GM19240 (cell line): ENCODE measurements around the gene ABCC1.
A peak's percentile ranks its signal among the peaks of the same experiment; 100 is the strongest.
"Not testable (repeated sequence)": the region's sequence is repeated elsewhere in the genome, so short reads cannot be mapped to it uniquely, and the experiment has no call there.

ENCODE experiments used
- DNase-seq: peaks from one replicate; pipeline ENCODE4 v3.0.0; 2011; ENCODE audit warnings: low spot score; ENCODE audit not compliant: insufficient read length

ABCC1 gene

GRCh38 chr16:15949210-15950160 is at the start of gene ABCC1:
TSS of gene ABCC1 (plus strand) at chr16:15949616. CDS start at chr16:15949752, 136 bp downstream.
- DNase-seq: peak; percentile 71

- DNase-seq: no peak
These were observed 49.1 kb upstream of the ABCC1 start for GRCh38 chr16:15900357-15900756.

GRCh38 chr16:15900901-15901500 is 48.4 kb upstream of the ABCC1 start:
- no peak for DNase-seq

- DNase-seq: no peak
These were observed 45.5 kb upstream of the ABCC1 start for GRCh38 chr16:15903960-15904359.

- no peak for DNase-seq
These were observed 43.0 kb upstream of the ABCC1 start for GRCh38 chr16:15906439-15906838.

- DNase-seq: peak; percentile 80
These were observed 41.4 kb upstream of the ABCC1 start for GRCh38 chr16:15907863-15908478.

GRCh38 chr16:15911198-15911597 is 38.2 kb upstream of the ABCC1 start:
- no peak for DNase-seq

GRCh38 chr16:15913046-15913698 is 36.2 kb upstream of the ABCC1 start:
- DNase-seq: no peak

GRCh38 chr16:15915555-15916081 is 33.8 kb upstream of the ABCC1 start:
- no peak for DNase-seq

- no peak for DNase-seq
These were observed 33.1 kb upstream of the ABCC1 start for GRCh38 chr16:15916323-15916722.

GRCh38 chr16:15918314-15918713 is 31.1 kb upstream of the ABCC1 start:
- not testable (repeated sequence) for DNase-seq

- no peak for DNase-seq
These were observed 30.1 kb upstream of the ABCC1 start for GRCh38 chr16:15919331-15919730.

GRCh38 chr16:15924996-15925395 is 24.4 kb upstream of the ABCC1 start:
- DNase-seq: no peak

GRCh38 chr16:15925631-15926030 is 23.8 kb upstream of the ABCC1 start:
- DNase-seq: no peak

GRCh38 chr16:15928261-15929104 is 20.9 kb upstream of the ABCC1 start:
- no peak for DNase-seq

GRCh38 chr16:15932939-15933338 is 16.5 kb upstream of the ABCC1 start:
- DNase-seq: no peak

GRCh38 chr16:15933781-15934180 is 15.6 kb upstream of the ABCC1 start:
- no peak for DNase-seq

- DNase-seq: no peak
These were observed 14.4 kb upstream of the ABCC1 start for GRCh38 chr16:15934991-15935390.

GRCh38 chr16:15936809-15937208 is 12.6 kb upstream of the ABCC1 start:
- not testable (repeated sequence) for DNase-seq

- DNase-seq: no peak
These were observed 6.3 kb upstream of the ABCC1 start for GRCh38 chr16:15942931-15943690.
